H9 (cell line): ENCODE data around the gene CARM1. TPM values are rescaled to one million over a fixed set of nuclear protein-coding genes. Genes with fewer than 3 reads are reported as not detected.

ENCODE experiments used
- DNase-seq: peaks from one replicate; pipeline ENCODE4 v3.0.0-alpha.2; 2017
- H2AFZ ChIP-seq: one replicate; pipeline ENCODE4 v1.6.1; 2013; ENCODE audit warnings: mild to moderate bottlenecking, low read length, control low read depth, moderate library complexity
- H2AK5ac ChIP-seq: 2 replicates; pipeline ENCODE4 v1.6.1; 2013; ENCODE audit warnings: low read length, control low read depth, mixed read lengths; ENCODE audit not compliant: insufficient read length
- H2BK120ac ChIP-seq: one replicate; pipeline ENCODE4 v1.6.1; 2013; ENCODE audit warnings: low read depth, mild to moderate bottlenecking, low read length, control low read depth, inconsistent platforms; ENCODE audit not compliant: poor library complexity, severe bottlenecking
- H2BK12ac ChIP-seq: 2 replicates; pipeline ENCODE4 v1.6.1; 2013; ENCODE audit warnings: low read length, control low read depth, mixed read lengths, low read depth; ENCODE audit not compliant: insufficient read length
- H2BK15ac ChIP-seq: 2 replicates; pipeline ENCODE4 v1.6.1; 2013; ENCODE audit warnings: low read depth, low read length, control low read depth
- H2BK20ac ChIP-seq: one replicate; pipeline ENCODE4 v1.6.1; 2013; ENCODE audit warnings: low read depth, mild to moderate bottlenecking, low read length, control low read depth, inconsistent platforms; ENCODE audit not compliant: poor library complexity, severe bottlenecking
- H2BK5ac ChIP-seq: 2 replicates; pipeline ENCODE4 v1.6.1; 2013; ENCODE audit warnings: low read length, control low read depth, mixed read lengths; ENCODE audit not compliant: insufficient read length
- H3K14ac ChIP-seq: 2 replicates; pipeline ENCODE4 v1.6.1; 2013; ENCODE audit warnings: low read length, control low read depth; ENCODE audit not compliant: insufficient read depth
- H3K18ac ChIP-seq: 2 replicates; pipeline ENCODE4 v1.6.1; 2013; ENCODE audit warnings: low read depth, mild to moderate bottlenecking, mixed read lengths, low read length, control low read depth; ENCODE audit not compliant: insufficient read length
- H3K23ac ChIP-seq: 2 replicates; pipeline ENCODE4 v1.6.1; 2013; ENCODE audit warnings: low read length, control low read depth, mixed read lengths, low read depth; ENCODE audit not compliant: insufficient read length
- H3K23me2 ChIP-seq: 2 replicates; pipeline ENCODE4 v1.6.1; 2013; ENCODE audit warnings: low read depth, mild to moderate bottlenecking, mixed read lengths, low read length, control low read depth; ENCODE audit not compliant: insufficient read length, poor library complexity, severe bottlenecking
- H3K27ac ChIP-seq: 2 replicates; pipeline ENCODE4 v1.5.1; 2013; ENCODE audit warnings: low read length, control low read depth, mixed read lengths, low read depth; ENCODE audit not compliant: insufficient read length
- H3K27me3 ChIP-seq: 2 replicates; pipeline ENCODE4 v1.6.1; 2013; ENCODE audit warnings: low read length, control low read depth, inconsistent platforms; ENCODE audit not compliant: insufficient read depth
- H3K4ac ChIP-seq: 2 replicates; pipeline ENCODE4 v1.6.1; 2013; ENCODE audit warnings: low read depth, mild to moderate bottlenecking, control low read depth, inconsistent platforms, low read length, moderate library complexity
- H3K4me1 ChIP-seq: 2 replicates; pipeline ENCODE4 v1.6.1; 2013; ENCODE audit warnings: low read length, control low read depth, inconsistent platforms; ENCODE audit not compliant: insufficient read depth
- H3K4me2 ChIP-seq: 2 replicates; pipeline ENCODE4 v1.6.1; 2013; ENCODE audit warnings: low read length, control low read depth, mixed read lengths; ENCODE audit not compliant: insufficient read length, insufficient read depth
- H3K56ac ChIP-seq: 2 replicates; pipeline ENCODE4 v1.6.1; 2013; ENCODE audit warnings: low read depth, mild to moderate bottlenecking, mixed read lengths, low read length, control low read depth; ENCODE audit not compliant: insufficient read length
- H3K79me1 ChIP-seq: 2 replicates; pipeline ENCODE4 v1.6.1; 2013; ENCODE audit warnings: low read depth, mild to moderate bottlenecking, moderate library complexity, low read length, control low read depth, inconsistent platforms; ENCODE audit not compliant: insufficient read depth, poor library complexity, severe bottlenecking
- H3K79me2 ChIP-seq: 2 replicates; pipeline ENCODE4 v1.6.1; 2013; ENCODE audit warnings: low read length, control low read depth, inconsistent platforms; ENCODE audit not compliant: insufficient read depth
- H3K9ac ChIP-seq: 2 replicates; pipeline ENCODE4 v1.6.1; 2013; ENCODE audit warnings: low read length, control low read depth, mixed read lengths; ENCODE audit not compliant: insufficient read length; ENCODE audit errors: extremely low read depth
- H3K9me3 ChIP-seq: one replicate; pipeline ENCODE4 v1.6.1; 2013; ENCODE audit warnings: low read depth, low read length, inconsistent platforms; ENCODE audit not compliant: control insufficient read depth
- H3T11ph ChIP-seq: one replicate; pipeline ENCODE4 v1.6.1; 2013; ENCODE audit warnings: mild to moderate bottlenecking, low read length, control low read depth, inconsistent platforms
- H4K20me1 ChIP-seq: one replicate; pipeline ENCODE4 v1.6.1; 2013; ENCODE audit not compliant: control insufficient read depth, insufficient read length, insufficient read depth
- H4K5ac ChIP-seq: 2 replicates; pipeline ENCODE4 v1.6.1; 2013; ENCODE audit warnings: low read depth, mild to moderate bottlenecking, mixed read lengths, low read length, control low read depth; ENCODE audit not compliant: insufficient read length
- H4K8ac ChIP-seq: replicated peaks from 2 replicates; pipeline ENCODE4 v1.6.1; 2013; ENCODE audit warnings: low read length, control low read depth, mixed read lengths, low read depth; ENCODE audit not compliant: insufficient read length
- H4K91ac ChIP-seq: 2 replicates; pipeline ENCODE4 v1.6.1; 2013; ENCODE audit warnings: low read depth, mild to moderate bottlenecking, moderate library complexity, mixed read lengths, low read length, control low read depth; ENCODE audit not compliant: insufficient read length
- H3K27ac Mint-ChIP-seq, 3 experiments: 2 replicates in 2 of 3; 3 replicates in 1 of 3; pipeline ENCODE4 v1.8.0; 2020 to 2021; ENCODE audit warnings: mixed read lengths in 3 of 3, mild to moderate bottlenecking in 1 of 3, moderate library complexity in 1 of 3
- H3K27me3 Mint-ChIP-seq: 2 replicates; pipeline ENCODE4 v1.8.0; 2021; ENCODE audit warnings: low read depth, mild to moderate bottlenecking, moderate library complexity, mixed read lengths
- H3K36me3 Mint-ChIP-seq, 3 experiments: 2 replicates in 2 of 3; 3 replicates in 1 of 3; pipeline ENCODE4 v1.8.0; 2020 to 2021; ENCODE audit warnings: low read depth in 3 of 3, mixed read lengths in 3 of 3; ENCODE audit not compliant: insufficient read depth in 1 of 3
- H3K4me1 Mint-ChIP-seq, 2 experiments: 2 replicates each; pipeline ENCODE4 v1.8.0; 2020; ENCODE audit warnings: mixed read lengths in 2 of 2
- H3K4me3 Mint-ChIP-seq, 2 experiments: 2 replicates in 1 of 2; 3 replicates in 1 of 2; pipeline ENCODE4 v1.8.0; 2020 to 2021; ENCODE audit warnings: mild to moderate bottlenecking in 2 of 2, mixed read lengths in 2 of 2, moderate library complexity in 1 of 2
- H3K9me3 Mint-ChIP-seq, 2 experiments: 2 replicates in 1 of 2; 3 replicates in 1 of 2; pipeline ENCODE4 v1.8.0; 2020; ENCODE audit warnings: mild to moderate bottlenecking in 2 of 2, mixed read lengths in 2 of 2, moderate library complexity in 1 of 2
- CTCF ChIP-seq: fragments of 200-600 bp; sonication (generic); conservative IDR thresholded peaks from 3 replicates; pipeline ENCODE4 v1.8.0; 2021; ENCODE audit warnings: antibody characterized with exemption, mild to moderate bottlenecking
- WGBS: extraction: QIAGEN DNeasy Blood & Tissue Kit; methylation state at CpG from one replicate; pipeline ENCODE4 v1.1.7; 2013; ENCODE audit warnings: missing lambda C conversion rate, low lambda C conversion rate, mixed read lengths; ENCODE audit not compliant: insufficient read length; ENCODE audit errors: extremely low coverage; 5-methylcytosine and 5-hydroxymethylcytosine counted together
- total RNA-seq: library from RNA; stranded (reverse); gene quantifications from 2 replicates; pipeline ENCODE4 v1.2.1, GENCODE V29; 2021

Gene CARM1
- total RNA-seq, 1 experiment from 2014 or later, result 111 TPM

- Histone ChIP-seq H3K4me2 (peak within 1 kb of the TSS; percentile 96), H4K5ac (no peak within 1 kb of the TSS), H2BK20ac (no peak within 1 kb of the TSS), H3K56ac (no peak within 1 kb of the TSS), H3K79me1 (no peaks in the 10 kb centered on the region), H4K8ac (no peak within 1 kb of the TSS), H3K9ac (peak within 1 kb of the TSS; percentile 89), H3K14ac (peak within 1 kb of the TSS; percentile 90), H3K4ac (no peak within 1 kb of the TSS; the same call in 1 of the 2 replicates), H2AFZ (no peak within 1 kb of the TSS), H3K23ac (no peak within 1 kb of the TSS), H2BK5ac (no peak within 1 kb of the TSS), H2BK120ac (no peak within 1 kb of the TSS), H4K20me1 (peaks cover 5% of the 10 kb centered on the region), H3K79me2 (peaks cover 37% of the 10 kb centered on the region), H3K27ac (no peak within 1 kb of the TSS), H3K27me3 (no peaks in the 10 kb centered on the region), H2AK5ac (no peak within 1 kb of the TSS), H4K91ac (no peak within 1 kb of the TSS), H3K4me1 (no peaks in the 10 kb centered on the region; the same call in 1 of the 2 replicates), H3T11ph (no peak within 1 kb of the TSS), H2BK12ac (no peak within 1 kb of the TSS), H3K18ac (peak within 1 kb of the TSS; percentile 88), H3K23me2 (peaks cover 15% of the 10 kb centered on the region), H2BK15ac (no peak within 1 kb of the TSS; the same call in 1 of the 2 replicates), H3K9me3 (no peaks in the 10 kb centered on the region)
- Mint-ChIP-seq H3K4me1 (peaks cover 24 to 27% of the 10 kb centered on the region in 2 experiments), H3K27ac (peak within 1 kb of the TSS; percentile 95 to 99 (median 96)), H3K36me3 (peaks cover 8 to 16% (median 11%) of the 10 kb centered on the region in 3 experiments; a peak in 6 of 7 replicates), H3K4me3 (peak within 1 kb of the TSS; percentile 91 to 98), H3K9me3 (peaks cover 0 to 2% of the 10 kb centered on the region in 2 experiments; a peak in 1 of 5 replicates), H3K27me3 (no peaks in the 10 kb centered on the region)
- no peak for TF ChIP-seq CTCF
- WGBS, result no CpG with 5 or more reads among the region's 100 CpGs
- DNase-seq, result peak; percentile 95
Observed at GRCh38 chr19:10960314-10961072, 89.1 kb downstream of the CARM1 start, which contains the start of gene SMARCA4. SMARCA4 (plus strand) TSS chr19:10961030; CDS start chr19:10984152, 23,122 bp downstream.
